ENCODE results near the gene KIF16B.

Gene KIF16B

DNA sequence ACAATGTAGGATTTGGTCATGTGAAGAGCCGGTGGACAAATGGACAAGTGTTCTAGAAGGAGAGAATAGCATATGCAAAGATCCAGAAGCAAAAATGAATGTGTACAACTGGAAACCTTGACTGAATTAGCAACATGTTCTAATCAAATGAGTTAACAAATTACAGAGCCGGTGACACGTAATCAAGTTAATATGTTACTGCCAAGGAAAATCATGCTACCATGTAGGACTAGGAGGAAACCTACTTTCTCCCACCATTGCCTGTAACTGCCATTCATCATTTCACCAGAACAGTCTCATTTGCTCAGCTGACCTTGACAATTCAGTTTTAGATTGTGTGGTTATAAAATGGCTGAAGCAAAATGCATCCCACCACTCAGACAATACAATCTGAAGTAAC is 179.4 kb downstream of the KIF16B start:
- DNase-seq (no peak), ATAC-seq (ENCODE audit: insufficient read depth, low read depth) (no peak)
- Histone ChIP-seq H3K27ac (ENCODE audit: low read length) (no peak overlapping the region), H3K4me2 (ENCODE audit: insufficient read depth, low read length) (no peak overlapping the region), H3K4me1 (ENCODE audit: insufficient read depth, low read length) (no peaks in the 10 kb centered on the region), H4K20me1 (ENCODE audit: insufficient read depth, low read length) (no peaks in the 10 kb centered on the region), H3K36me3 (ENCODE audit: insufficient read depth, low read length) (no peaks in the 10 kb centered on the region), H3K9ac (ENCODE audit: low read depth, low read length) (no peak overlapping the region), H3K9me3 (ENCODE audit: insufficient read depth, low read length, severe bottlenecking) (no peaks in the 10 kb centered on the region), H3K27me3 (ENCODE audit: insufficient read depth, low read length, poor library complexity) (no peaks in the 10 kb centered on the region), H2AFZ (ENCODE audit: low read depth, low read length) (no peak overlapping the region), H3K79me2 (ENCODE audit: insufficient read depth, low read length) (no peaks in the 10 kb centered on the region), H3K4me3 (ENCODE audit: low read depth in 1 of 2, low read length in 2 of 2) (no peak overlapping the region)
- no peak for TF ChIP-seq EZH2 (IDR thresholded peaks at IDR 0.05; ENCODE audit: borderline replicate concordance, low read depth, low read length, severe bottlenecking)

GRCh38 chr20:16393297-16393696 is 180.0 kb downstream of the KIF16B start:
- Histone ChIP-seq H3K4me3 (ENCODE audit: low read depth in 1 of 2, low read length in 2 of 2) (no peak overlapping the region), H3K79me2 (ENCODE audit: insufficient read depth, low read length) (no peaks in the 10 kb centered on the region), H3K36me3 (ENCODE audit: insufficient read depth, low read length) (no peaks in the 10 kb centered on the region), H3K9me3 (ENCODE audit: insufficient read depth, low read length, severe bottlenecking) (no peaks in the 10 kb centered on the region), H3K27ac (ENCODE audit: low read length) (no peak overlapping the region), H3K4me2 (ENCODE audit: insufficient read depth, low read length) (no peak overlapping the region), H4K20me1 (ENCODE audit: insufficient read depth, low read length) (no peaks in the 10 kb centered on the region), H2AFZ (ENCODE audit: low read depth, low read length) (no peak overlapping the region), H3K27me3 (ENCODE audit: insufficient read depth, low read length, poor library complexity) (no peaks in the 10 kb centered on the region), H3K4me1 (ENCODE audit: insufficient read depth, low read length) (no peaks in the 10 kb centered on the region), H3K9ac (ENCODE audit: low read depth, low read length) (no peak overlapping the region)
- TF ChIP-seq CTCF (IDR thresholded peaks at IDR 0.05; ENCODE audit: borderline replicate concordance, extremely low read depth, low read length, poor library complexity, severe bottlenecking) (no peak), EZH2 (IDR thresholded peaks at IDR 0.05; ENCODE audit: borderline replicate concordance, low read depth, low read length, severe bottlenecking) (no peak)
- DNase-seq, result no peak
- ATAC-seq (ENCODE audit: insufficient read depth, low read depth), result no peak

GRCh38 chr20:16392346-16392745 is 180.9 kb downstream of the KIF16B start:
- Histone ChIP-seq H4K20me1 (ENCODE audit: insufficient read depth, low read length) (no peaks in the 10 kb centered on the region), H3K36me3 (ENCODE audit: insufficient read depth, low read length) (no peaks in the 10 kb centered on the region), H3K4me1 (ENCODE audit: insufficient read depth, low read length) (no peaks in the 10 kb centered on the region), H2AFZ (ENCODE audit: low read depth, low read length) (no peak overlapping the region), H3K79me2 (ENCODE audit: insufficient read depth, low read length) (no peaks in the 10 kb centered on the region), H3K27ac (ENCODE audit: low read length) (no peak overlapping the region), H3K4me3 (ENCODE audit: low read depth in 1 of 2, low read length in 2 of 2) (no peak overlapping the region), H3K27me3 (ENCODE audit: insufficient read depth, low read length, poor library complexity) (no peaks in the 10 kb centered on the region), H3K9me3 (ENCODE audit: insufficient read depth, low read length, severe bottlenecking) (no peaks in the 10 kb centered on the region), H3K9ac (ENCODE audit: low read depth, low read length) (no peak overlapping the region), H3K4me2 (ENCODE audit: insufficient read depth, low read length) (no peak overlapping the region)
- DNase-seq (no peak), ATAC-seq (ENCODE audit: insufficient read depth, low read depth) (no peak)
- TF ChIP-seq EZH2 (IDR thresholded peaks at IDR 0.05; ENCODE audit: borderline replicate concordance, low read depth, low read length, severe bottlenecking) (no peak), CTCF (IDR thresholded peaks at IDR 0.05; ENCODE audit: borderline replicate concordance, extremely low read depth, low read length, poor library complexity, severe bottlenecking) (no peak)

DNA sequence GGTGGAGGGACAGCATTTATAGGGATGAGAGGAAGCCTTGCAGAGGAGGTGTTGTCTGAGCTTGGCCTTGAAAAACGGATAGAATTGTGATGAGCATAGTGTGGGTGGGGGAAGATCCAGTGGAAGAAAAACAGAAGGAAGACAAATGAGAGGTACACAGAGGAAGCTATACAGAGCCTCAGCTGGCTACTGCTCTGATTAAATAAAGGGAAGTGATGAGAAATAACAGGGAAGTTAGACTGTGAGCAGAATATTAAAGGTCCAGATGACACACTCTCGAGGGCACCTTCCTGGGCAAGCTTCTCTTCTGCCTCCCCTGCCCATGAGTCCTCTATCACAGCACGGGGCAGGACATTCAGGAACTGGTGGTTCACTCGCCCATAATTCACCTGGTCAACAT is 182.3 kb downstream of the KIF16B start:
- Histone ChIP-seq H3K4me2 (ENCODE audit: insufficient read depth, low read length) (no peak overlapping the region), H3K4me1 (ENCODE audit: insufficient read depth, low read length) (no peaks in the 10 kb centered on the region), H3K4me3 (ENCODE audit: low read depth in 1 of 2, low read length in 2 of 2) (no peak overlapping the region), H3K36me3 (ENCODE audit: insufficient read depth, low read length) (no peaks in the 10 kb centered on the region), H3K27me3 (ENCODE audit: insufficient read depth, low read length, poor library complexity) (no peaks in the 10 kb centered on the region), H4K20me1 (ENCODE audit: insufficient read depth, low read length) (no peaks in the 10 kb centered on the region), H2AFZ (ENCODE audit: low read depth, low read length) (no peak overlapping the region), H3K79me2 (ENCODE audit: insufficient read depth, low read length) (no peaks in the 10 kb centered on the region), H3K27ac (ENCODE audit: low read length) (no peak overlapping the region), H3K9ac (ENCODE audit: low read depth, low read length) (no peak overlapping the region), H3K9me3 (ENCODE audit: insufficient read depth, low read length, severe bottlenecking) (no peaks in the 10 kb centered on the region)
- TF ChIP-seq EZH2 (IDR thresholded peaks at IDR 0.05; ENCODE audit: borderline replicate concordance, low read depth, low read length, severe bottlenecking), result no peak
- no peak for TF ChIP-seq CTCF (IDR thresholded peaks at IDR 0.05; ENCODE audit: borderline replicate concordance, extremely low read depth, low read length, poor library complexity, severe bottlenecking)
- DNase-seq, result no peak
- ATAC-seq (ENCODE audit: insufficient read depth, low read depth), result no peak

All from DND-41 (cell line).